ENCODE measurements around the gene PTPRT.
"Not testable (repeated sequence)": the region's sequence is repeated elsewhere in the genome, so short reads cannot be mapped to it uniquely, and the experiment has no call there.

The PTPRT gene

GRCh38 chr20:42252116-42252515, 937.6 kb downstream of the PTPRT start:
- H3K4me3 ChIP-seq (ENCODE audit: low read length): no peak overlapping the region
- no peaks in the 10 kb centered on the region for H3K27me3 ChIP-seq (ENCODE audit: insufficient read depth, low read length)
- no peak overlapping the region for H3K27ac ChIP-seq (ENCODE audit: low read length)
- no peaks in the 10 kb centered on the region for H3K9me3 ChIP-seq (ENCODE audit: insufficient read depth, low read depth, low read length)
- H3K36me3 ChIP-seq (ENCODE audit: insufficient read depth, low read depth, low read length): no peaks in the 10 kb centered on the region
- H3K4me1 ChIP-seq (ENCODE audit: insufficient read depth, low read length): no peaks in the 10 kb centered on the region
- no peak overlapping the region for H3K9ac ChIP-seq (ENCODE audit: low read depth, low read length)

DNA sequence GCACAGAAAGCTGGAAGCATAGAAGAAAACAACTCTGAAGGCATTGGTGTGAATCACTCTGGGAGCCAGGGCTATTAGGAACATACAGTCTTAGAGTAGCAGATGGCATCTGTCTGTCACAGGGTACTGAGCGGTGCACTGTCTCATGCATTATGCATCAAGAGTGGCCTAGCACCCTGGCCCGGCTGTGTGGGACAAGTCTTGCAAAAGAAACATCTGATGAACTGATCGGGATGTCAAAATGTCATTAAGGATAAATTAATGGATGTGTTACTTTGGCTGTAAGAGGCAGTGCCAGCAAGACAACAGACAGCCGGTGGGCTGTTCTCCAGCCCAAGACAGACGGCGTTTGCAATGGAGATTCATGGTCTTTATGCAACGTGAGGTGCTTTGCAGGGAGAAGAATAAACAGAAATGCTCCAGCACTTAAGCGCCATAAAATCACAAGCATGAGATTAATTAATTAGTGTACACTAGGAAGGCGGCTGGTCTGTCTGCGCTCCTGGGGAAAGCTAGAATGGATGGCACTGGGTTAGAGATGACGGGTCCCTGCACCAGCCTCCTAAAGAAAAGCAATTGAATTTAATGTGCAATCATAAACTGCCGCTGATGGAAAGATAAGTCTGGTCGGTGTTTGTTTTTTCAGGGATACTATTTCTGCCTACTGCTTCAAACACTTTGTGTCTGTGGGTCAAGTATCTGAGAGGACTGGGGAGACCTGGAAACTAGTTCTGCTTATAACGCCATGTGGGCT, 970.9 kb downstream of the PTPRT start:
- no peak overlapping the region for H3K27ac ChIP-seq (ENCODE audit: low read length)
- H3K27me3 ChIP-seq (ENCODE audit: insufficient read depth, low read length): no peaks in the 10 kb centered on the region
- no peaks in the 10 kb centered on the region for H3K9me3 ChIP-seq (ENCODE audit: insufficient read depth, low read depth, low read length)
- H3K36me3 ChIP-seq (ENCODE audit: insufficient read depth, low read depth, low read length): no peaks in the 10 kb centered on the region
- H3K4me1 ChIP-seq (ENCODE audit: insufficient read depth, low read length): no peaks in the 10 kb centered on the region
- no peak overlapping the region for H3K4me3 ChIP-seq (ENCODE audit: low read length)
- H3K9ac ChIP-seq (ENCODE audit: low read depth, low read length): no peak overlapping the region

GRCh38 chr20:42214074-42214473, 975.6 kb downstream of the PTPRT start:
- no peaks in the 10 kb centered on the region for H3K36me3 ChIP-seq (ENCODE audit: insufficient read depth, low read depth, low read length)
- H3K27me3 ChIP-seq (ENCODE audit: insufficient read depth, low read length): no peaks in the 10 kb centered on the region
- no peaks in the 10 kb centered on the region for H3K9me3 ChIP-seq (ENCODE audit: insufficient read depth, low read depth, low read length)
- no peaks in the 10 kb centered on the region for H3K4me1 ChIP-seq (ENCODE audit: insufficient read depth, low read length)
- no peak overlapping the region for H3K27ac ChIP-seq (ENCODE audit: low read length)
- no peak overlapping the region for H3K4me3 ChIP-seq (ENCODE audit: low read length)
- no peak overlapping the region for H3K9ac ChIP-seq (ENCODE audit: low read depth, low read length)

DNA sequence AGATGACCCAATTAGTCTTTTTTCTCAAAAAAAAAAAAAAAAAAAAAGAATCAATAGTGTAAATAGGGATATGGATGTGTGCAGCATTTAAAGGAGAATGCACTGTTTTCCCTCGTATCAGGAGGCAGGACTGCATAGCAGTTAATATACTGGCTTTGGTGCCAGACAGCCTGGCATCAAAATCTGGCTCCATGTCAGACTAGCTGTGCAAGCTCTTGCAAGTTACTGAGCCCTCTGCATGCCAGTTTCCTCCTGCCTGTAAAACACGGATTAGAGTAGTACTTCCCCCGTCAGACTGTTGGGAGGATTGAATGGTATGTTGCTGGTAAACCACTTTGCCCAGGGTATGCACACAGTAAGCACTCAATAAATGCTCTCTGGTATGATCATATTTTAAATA, 977.3 kb downstream of the PTPRT start:
- Histone ChIP-seq H3K9me3 (ENCODE audit: insufficient read depth, low read depth, low read length) (no peaks in the 10 kb centered on the region), H3K27me3 (ENCODE audit: insufficient read depth, low read length) (no peaks in the 10 kb centered on the region), H3K36me3 (ENCODE audit: insufficient read depth, low read depth, low read length) (no peaks in the 10 kb centered on the region), H3K27ac (ENCODE audit: low read length) (no peak overlapping the region), H3K9ac (ENCODE audit: low read depth, low read length) (no peak overlapping the region), H3K4me1 (ENCODE audit: insufficient read depth, low read length) (no peaks in the 10 kb centered on the region), H3K4me3 (ENCODE audit: low read length) (no peak overlapping the region)

DNA sequence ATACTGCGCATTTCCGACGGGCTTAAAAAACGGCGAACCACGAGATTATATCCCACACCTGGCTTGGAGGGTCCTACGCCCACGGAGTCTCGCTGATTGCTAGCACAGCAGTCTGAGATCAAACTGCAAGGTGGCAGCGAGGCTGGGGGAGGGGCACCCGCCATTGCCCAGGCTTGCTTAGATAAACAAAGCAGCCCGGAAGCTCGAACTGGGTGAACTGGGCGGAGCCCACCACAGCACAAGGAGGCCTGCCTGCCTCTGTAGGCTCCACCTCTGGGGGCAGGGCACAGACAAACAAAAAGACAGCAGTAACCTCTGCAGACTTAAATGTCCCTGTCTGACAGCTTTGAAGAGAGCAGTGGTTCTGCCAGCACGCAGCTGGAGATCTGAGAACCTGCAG, 983.1 kb downstream of the PTPRT start:
- not testable (repeated sequence) for H3K4me1 ChIP-seq (ENCODE audit: insufficient read depth, low read length); H3K27me3 ChIP-seq (ENCODE audit: insufficient read depth, low read length); H3K36me3 ChIP-seq (ENCODE audit: insufficient read depth, low read depth, low read length); H3K27ac ChIP-seq (ENCODE audit: low read length); H3K9me3 ChIP-seq (ENCODE audit: insufficient read depth, low read depth, low read length); H3K4me3 ChIP-seq (ENCODE audit: low read length); H3K9ac ChIP-seq (ENCODE audit: low read depth, low read length)

DNA sequence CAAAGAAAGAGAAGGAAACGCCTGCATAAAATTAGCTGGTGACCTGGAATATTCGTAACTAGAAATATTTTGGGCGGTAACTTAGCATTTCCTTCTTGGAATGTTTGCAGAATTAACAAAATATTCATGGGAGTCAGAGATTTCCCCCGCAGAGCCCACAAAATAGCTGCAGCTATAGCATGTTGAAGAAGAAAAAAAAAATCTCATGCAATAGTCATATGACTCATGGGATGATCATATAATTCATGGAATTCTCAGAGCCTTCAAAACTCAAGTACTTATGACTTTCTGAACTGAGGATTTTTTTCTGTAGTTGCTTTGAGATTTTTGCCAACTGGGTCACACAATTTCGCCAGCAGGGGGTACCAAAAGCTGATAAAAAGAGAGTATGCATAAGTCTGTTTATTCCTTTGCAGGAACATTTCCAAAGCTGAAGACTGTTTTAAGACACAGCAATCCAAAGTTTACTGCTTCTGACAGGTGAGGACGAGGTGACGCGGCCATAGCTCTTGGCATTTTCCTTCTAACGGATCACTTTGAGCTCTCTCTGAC, 985.5 kb downstream of the PTPRT start:
- Histone ChIP-seq H3K4me3 (ENCODE audit: low read length) (no peak overlapping the region), H3K27me3 (ENCODE audit: insufficient read depth, low read length) (no peaks in the 10 kb centered on the region), H3K4me1 (ENCODE audit: insufficient read depth, low read length) (no peaks in the 10 kb centered on the region), H3K27ac (ENCODE audit: low read length) (no peak overlapping the region), H3K36me3 (ENCODE audit: insufficient read depth, low read depth, low read length) (no peaks in the 10 kb centered on the region), H3K9ac (ENCODE audit: low read depth, low read length) (no peak overlapping the region), H3K9me3 (ENCODE audit: insufficient read depth, low read depth, low read length) (no peaks in the 10 kb centered on the region; the same call in 1 of the 2 replicates)

DNA sequence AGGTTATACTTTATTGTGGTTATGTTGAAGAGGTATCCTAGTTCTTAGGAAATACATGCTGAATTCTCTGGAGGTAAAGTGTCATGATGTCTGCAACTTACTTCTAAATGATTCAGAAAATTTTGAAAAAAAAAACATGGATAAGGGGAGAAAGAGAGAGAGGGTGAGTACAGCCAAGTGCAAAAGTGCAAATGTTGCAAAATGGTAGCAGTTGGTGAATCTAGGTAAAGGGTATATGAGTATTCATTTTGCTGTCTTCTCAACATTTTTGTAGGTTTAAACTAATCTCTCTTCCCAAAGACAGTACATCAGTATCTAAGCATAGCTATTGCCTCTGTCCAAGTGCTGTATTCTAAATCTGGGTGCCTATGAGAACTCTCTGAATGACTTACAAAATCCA, 992.1 kb downstream of the PTPRT start:
- Histone ChIP-seq H3K36me3 (ENCODE audit: insufficient read depth, low read depth, low read length) (no peaks in the 10 kb centered on the region), H3K9ac (ENCODE audit: low read depth, low read length) (no peak overlapping the region), H3K4me3 (ENCODE audit: low read length) (no peak overlapping the region), H3K27ac (ENCODE audit: low read length) (no peak overlapping the region), H3K27me3 (ENCODE audit: insufficient read depth, low read length) (peaks cover 2% of the 10 kb centered on the region; the same call in 1 of the 2 replicates), H3K9me3 (ENCODE audit: insufficient read depth, low read depth, low read length) (no peaks in the 10 kb centered on the region), H3K4me1 (ENCODE audit: insufficient read depth, low read length) (no peaks in the 10 kb centered on the region)

DNA sequence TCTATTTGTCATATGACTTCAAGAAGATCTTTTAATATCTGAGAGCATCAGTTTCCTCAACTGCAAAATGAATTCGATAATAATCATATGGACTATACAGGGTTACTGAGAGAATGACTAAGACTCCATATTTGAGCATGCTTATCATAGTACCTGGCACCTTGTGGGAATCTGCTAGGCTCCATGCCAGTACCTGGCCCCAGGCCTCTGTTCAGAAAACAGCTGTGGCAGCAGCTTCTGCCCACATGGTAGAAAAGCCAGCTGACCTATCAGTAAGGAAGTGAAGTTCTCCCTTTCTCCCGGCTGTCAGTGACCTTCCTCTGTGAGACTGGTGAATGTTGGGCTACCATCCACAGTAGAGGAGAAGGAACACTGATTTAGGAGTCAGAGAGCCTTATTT, 996.6 kb downstream of the PTPRT start:
- Histone ChIP-seq H3K27me3 (ENCODE audit: insufficient read depth, low read length) (peaks cover 30% of the 10 kb centered on the region), H3K36me3 (ENCODE audit: insufficient read depth, low read depth, low read length) (no peaks in the 10 kb centered on the region), H3K4me3 (ENCODE audit: low read length) (no peak overlapping the region), H3K9me3 (ENCODE audit: insufficient read depth, low read depth, low read length) (no peaks in the 10 kb centered on the region), H3K4me1 (ENCODE audit: insufficient read depth, low read length) (no peaks in the 10 kb centered on the region), H3K27ac (ENCODE audit: low read length) (no peak overlapping the region), H3K9ac (ENCODE audit: low read depth, low read length) (no peak overlapping the region)

DNA sequence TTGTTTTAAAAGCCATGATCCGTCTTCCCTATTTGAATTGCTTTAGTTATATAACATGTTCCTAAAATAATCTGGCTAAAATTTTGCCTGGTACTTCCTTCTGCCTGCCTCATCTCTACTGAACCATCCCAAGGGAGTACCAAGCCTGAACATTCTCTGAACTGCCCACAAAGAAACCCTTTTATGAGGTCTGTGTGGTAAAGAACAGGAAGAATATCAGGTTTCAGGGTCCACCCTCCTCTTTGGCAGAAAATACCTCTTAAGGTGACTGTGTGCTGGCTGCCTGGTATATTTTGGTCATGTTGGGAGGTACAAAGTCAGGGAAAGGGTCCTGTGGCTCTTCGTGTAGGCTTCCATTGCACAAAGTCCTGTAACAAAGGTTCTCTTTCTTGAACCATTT, 997.4 kb downstream of the PTPRT start:
- no peaks in the 10 kb centered on the region for H3K4me1 ChIP-seq (ENCODE audit: insufficient read depth, low read length)
- H3K4me3 ChIP-seq (ENCODE audit: low read length): no peak overlapping the region

DNA sequence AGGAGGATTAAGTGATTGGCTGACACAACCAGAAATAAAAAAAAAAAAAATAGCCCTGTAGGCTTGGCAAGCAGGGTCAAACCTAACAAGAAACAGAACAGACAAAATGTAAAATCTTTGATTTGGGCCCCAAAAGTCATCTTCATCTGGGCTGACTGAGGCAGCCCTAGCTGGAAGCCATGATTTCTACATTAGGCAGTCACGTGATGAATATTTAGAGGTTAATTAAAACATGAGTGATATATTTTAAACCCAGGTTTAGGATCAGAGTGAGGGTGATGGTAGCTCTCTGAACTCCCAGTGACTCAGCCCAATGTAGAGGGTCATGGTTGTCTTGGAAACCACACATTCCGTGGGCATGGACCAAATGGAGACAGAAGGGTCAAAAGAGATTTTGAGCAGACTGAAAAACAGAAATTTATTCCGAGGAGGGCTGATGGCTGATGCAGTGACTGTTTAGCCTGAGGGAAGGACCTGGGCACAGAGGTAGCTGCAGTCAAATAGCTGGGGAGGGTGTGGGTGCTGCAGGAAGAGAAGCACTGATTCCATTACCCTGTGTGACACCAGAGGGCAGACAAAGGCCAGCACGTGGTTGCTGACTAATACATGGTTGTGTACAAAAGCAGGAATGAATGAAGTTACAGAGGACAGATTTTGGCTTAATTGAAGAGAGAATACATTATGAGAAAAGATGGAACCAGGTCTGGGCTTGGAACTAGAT, 998.4 kb downstream of the PTPRT start:
- Histone ChIP-seq H3K4me1 (ENCODE audit: insufficient read depth, low read length) (no peaks in the 10 kb centered on the region), H3K4me3 (ENCODE audit: low read length) (no peak overlapping the region), H3K9me3 (ENCODE audit: insufficient read depth, low read depth, low read length) (no peaks in the 10 kb centered on the region), H3K9ac (ENCODE audit: low read depth, low read length) (no peak overlapping the region), H3K27ac (ENCODE audit: low read length) (no peak overlapping the region), H3K36me3 (ENCODE audit: insufficient read depth, low read depth, low read length) (no peaks in the 10 kb centered on the region), H3K27me3 (ENCODE audit: insufficient read depth, low read length) (peaks cover 48% of the 10 kb centered on the region)

More for the DNA sequence above, 997.4 kb downstream of the PTPRT start:
- Histone ChIP-seq H3K36me3 (ENCODE audit: insufficient read depth, low read depth, low read length) (no peaks in the 10 kb centered on the region), H3K27me3 (ENCODE audit: insufficient read depth, low read length) (peaks cover 38% of the 10 kb centered on the region), H3K27ac (ENCODE audit: low read length) (no peak overlapping the region), H3K9me3 (ENCODE audit: insufficient read depth, low read depth, low read length) (no peaks in the 10 kb centered on the region), H3K9ac (ENCODE audit: low read depth, low read length) (no peak overlapping the region)

GRCh38 chr20:42190084-42190483, 999.6 kb downstream of the PTPRT start:
- H3K36me3 ChIP-seq (ENCODE audit: insufficient read depth, low read depth, low read length): no peaks in the 10 kb centered on the region
- H3K27me3 ChIP-seq (ENCODE audit: insufficient read depth, low read length): peaks cover 60% of the 10 kb centered on the region
- H3K4me1 ChIP-seq (ENCODE audit: insufficient read depth, low read length): no peaks in the 10 kb centered on the region
- H3K9ac ChIP-seq (ENCODE audit: low read depth, low read length): no peak overlapping the region
- no peak overlapping the region for H3K4me3 ChIP-seq (ENCODE audit: low read length)
- H3K9me3 ChIP-seq (ENCODE audit: insufficient read depth, low read depth, low read length): no peaks in the 10 kb centered on the region
- H3K27ac ChIP-seq (ENCODE audit: low read length): no peak overlapping the region

GRCh38 chr20:42186337-42186736, 1003.4 kb downstream of the PTPRT start:
- Histone ChIP-seq H3K9ac (ENCODE audit: low read depth, low read length) (no peak overlapping the region), H3K4me3 (ENCODE audit: low read length) (no peak overlapping the region), H3K4me1 (ENCODE audit: insufficient read depth, low read length) (no peaks in the 10 kb centered on the region), H3K27ac (ENCODE audit: low read length) (no peak overlapping the region), H3K9me3 (ENCODE audit: insufficient read depth, low read depth, low read length) (no peaks in the 10 kb centered on the region), H3K36me3 (ENCODE audit: insufficient read depth, low read depth, low read length) (no peaks in the 10 kb centered on the region), H3K27me3 (ENCODE audit: insufficient read depth, low read length) (peaks cover 64% of the 10 kb centered on the region)

Data from iPS-20b (cell line).